HuH-7.5 (cell line): ENCODE measurements around the gene POLD1.

Experiments used
- DNase-seq: peaks from one replicate; pipeline ENCODE4 v3.0.0; 2011; ENCODE audit warnings: low spot score

Gene POLD1

DNA sequence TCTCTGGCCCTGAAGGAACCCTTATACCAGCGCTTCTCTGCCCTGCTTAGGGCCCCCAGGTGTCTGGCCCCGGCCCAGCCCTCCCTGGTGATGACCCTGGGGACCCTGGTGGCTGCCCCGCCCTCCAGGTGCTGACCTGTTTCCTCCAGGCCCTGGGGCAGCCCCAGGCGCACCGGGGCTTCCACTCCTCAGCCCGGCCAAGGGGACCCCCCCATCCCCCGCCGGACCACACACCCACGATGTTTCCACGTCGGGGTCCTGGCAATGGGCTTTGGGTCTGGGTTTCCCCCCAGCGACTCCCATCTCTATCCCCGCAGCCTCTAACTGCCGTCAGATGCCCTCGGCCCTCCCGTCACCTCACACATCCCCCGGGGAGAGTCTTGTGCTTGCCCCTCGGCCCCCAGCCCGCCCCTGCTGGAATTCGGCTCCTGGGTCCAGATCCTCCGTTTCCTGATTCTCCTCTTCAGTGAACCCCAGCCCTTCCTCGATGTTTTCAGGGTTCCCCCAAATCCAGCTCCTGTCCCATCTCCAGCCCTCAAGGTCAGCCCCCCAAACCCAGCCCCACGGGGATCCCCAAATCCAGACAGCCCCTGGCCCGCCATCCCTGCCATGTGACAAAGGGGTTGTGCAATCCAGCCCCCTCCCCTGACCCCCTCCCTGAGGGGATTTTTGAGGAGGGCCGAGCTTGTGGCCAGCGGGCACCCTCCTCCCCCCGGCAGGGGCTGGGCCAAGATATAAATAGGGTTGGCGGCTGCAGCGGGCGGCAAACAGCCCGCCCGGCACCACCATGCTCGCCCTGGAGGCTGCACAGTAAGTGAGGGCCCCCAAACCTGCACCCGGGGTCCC is 34.3 kb downstream of the POLD1 start, which contains the start of gene SPIB:
SPIB (plus strand) TSS at position 763 of the 846 bp plus-strand sequence; CDS start at position 788, 25 bp downstream.
- no peak for DNase-seq

DNA sequence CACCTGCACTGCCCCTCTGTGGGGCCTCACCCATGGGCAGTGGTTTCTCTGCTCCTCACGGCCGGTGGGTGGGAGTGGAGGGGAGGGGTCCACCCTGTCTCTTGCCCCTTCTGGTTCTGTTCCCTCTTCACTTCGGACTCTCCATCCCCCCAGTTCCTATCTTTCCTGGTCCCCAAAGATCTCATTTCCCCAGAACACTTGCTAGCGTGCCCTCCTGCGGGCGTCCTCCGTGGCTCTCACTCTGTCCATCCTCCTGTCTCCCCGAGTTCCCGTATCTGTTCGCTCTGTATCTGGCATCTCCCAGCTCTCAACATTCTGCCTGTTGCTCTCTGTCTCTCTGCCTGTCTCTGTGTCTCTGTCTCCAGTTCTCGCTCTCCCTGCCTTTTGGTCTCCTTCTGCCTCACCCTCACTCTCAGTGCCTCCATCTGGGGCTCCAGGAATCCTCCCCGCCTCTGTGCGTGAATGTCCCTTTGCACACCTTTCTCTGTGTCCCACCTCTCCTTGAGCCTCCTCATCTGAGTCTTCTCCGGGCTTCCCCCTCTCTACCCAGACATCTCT is 35.0 kb downstream of the POLD1 start:
- no peak for DNase-seq

DNA sequence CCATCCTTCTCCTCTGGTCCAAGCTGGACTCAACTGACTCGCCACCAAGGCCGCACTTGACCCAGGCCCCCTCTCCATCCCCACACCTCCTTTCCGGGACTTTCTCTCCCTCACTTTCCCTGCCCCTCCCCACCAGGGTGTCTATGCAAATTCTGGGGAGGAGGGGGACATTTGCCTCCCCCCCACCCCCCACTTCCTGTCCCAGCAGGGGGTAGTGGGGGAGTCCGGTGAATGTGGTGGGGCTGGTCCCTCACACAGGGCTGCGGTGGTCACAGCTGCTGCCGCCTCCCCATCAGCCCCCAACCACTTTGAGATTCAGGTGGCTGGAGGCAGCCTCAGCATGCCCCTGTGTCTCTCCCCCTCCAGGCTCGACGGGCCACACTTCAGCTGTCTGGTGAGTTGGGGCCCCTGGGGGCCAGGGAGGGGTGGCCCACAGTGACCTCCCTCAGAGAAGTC is 35.5 kb downstream of the POLD1 start:
- DNase-seq, result no peak

DNA sequence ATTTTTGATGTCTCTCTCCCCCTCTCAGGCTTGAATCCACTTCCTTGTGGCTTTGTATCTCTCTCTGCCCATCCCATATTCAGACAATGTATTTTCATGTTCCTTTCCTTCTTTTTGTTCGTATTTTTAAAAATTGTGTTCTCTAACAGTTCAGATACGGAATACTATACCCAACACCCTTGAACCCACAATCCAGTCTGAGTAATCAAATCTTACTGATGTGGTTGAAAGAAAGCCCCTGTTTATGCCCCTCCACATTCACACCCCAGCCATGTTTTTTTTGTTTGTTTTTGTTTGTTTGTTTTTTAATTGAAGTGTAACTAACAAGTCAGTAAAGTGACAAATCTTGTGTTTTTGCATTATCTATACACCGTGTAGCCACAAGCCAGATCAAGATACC is 36.0 kb downstream of the POLD1 start:
- DNase-seq, result no peak

DNA sequence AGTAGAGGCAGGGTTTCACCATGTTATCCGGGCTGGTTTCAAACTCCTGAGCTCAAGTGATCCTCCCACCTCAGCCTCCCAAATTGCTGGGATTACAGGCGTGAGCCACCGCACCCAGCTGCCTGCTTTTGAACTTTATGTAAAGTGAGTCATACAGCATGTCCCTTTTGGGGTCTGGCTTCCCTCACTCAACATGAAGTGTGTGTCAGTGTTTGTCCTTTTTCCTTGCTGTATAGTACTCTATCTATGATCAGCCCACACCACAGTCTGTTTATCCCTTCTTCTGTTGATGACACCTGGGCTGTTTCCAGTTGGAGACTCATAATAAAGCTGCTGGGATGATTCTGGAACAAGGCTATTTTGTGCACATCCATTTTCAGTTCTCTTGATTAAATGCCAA is 36.7 kb downstream of the POLD1 start:
- no peak for DNase-seq

DNA sequence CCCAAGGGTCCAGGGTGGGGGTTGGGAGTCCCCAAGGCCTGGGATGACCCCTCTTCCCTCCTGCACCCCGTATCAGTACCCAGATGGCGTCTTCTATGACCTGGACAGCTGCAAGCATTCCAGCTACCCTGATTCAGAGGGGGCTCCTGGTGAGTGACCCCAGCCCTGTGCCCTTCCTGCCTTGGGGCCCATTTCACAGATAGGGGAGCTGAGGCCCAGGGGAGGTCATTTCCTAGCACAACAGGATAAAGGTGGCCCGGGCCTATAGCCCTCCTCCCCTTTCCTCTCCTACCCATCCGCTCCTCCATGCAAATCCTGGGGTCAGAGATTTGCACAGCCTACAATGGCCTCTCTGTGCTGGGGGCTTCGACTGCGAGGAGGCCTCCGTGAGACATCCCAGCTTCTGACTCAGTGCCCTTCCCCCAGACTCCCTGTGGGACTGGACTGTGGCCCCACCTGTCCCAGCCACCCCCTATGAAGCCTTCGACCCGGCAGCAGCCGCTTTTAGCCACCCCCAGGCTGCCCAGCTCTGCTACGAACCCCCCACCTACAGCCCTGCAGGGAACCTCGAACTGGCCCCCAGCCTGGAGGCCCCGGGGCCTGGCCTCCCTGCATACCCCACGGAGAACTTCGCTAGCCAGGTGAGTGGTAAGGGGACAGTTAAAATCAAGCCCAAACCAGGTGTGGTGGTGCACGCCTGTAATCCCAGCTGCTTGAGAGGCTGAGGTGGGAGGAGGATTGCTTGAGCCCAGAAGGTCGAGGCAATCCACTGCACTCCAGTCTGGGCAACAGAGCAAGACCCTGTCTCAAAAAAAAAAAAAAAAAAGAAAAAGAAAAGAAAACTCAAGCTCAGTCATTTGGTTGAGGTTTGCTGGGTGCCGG is 38.5 kb downstream of the POLD1 start:
- no peak for DNase-seq

DNA sequence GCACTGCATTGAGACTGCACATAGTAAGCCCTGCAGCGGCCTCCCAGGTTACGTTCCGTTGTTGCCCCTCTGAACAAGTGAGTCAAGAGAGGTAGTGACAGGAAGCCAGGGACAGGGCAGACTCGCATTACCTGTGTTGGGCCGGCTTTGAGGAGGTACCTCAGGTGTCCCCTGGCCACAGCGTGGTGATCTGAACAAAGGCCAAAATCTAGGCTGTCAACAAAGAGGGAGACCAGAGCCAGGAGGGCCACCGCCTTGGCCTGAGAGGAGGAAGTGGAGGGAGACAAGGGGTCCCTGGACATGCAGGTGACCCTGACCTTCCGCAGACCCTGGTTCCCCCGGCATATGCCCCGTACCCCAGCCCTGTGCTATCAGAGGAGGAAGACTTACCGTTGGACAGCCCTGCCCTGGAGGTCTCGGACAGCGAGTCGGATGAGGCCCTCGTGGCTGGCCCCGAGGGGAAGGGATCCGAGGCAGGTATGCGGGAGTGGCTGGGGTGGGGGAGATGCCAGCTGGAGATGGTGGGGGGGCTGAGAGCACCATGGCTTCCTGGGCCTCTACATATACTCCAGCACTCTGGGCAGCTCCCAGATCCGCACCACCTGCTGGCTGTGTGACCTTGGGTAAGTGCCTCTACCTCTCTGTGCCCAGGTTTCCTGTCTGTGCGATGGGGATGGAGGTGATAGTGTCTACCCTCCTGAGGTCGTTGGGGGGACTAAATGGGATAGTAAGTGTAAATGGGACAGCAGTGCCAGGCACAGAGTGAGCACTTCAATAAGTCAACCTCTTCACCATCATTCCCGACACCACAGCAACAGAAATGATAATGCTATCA is 39.3 kb downstream of the POLD1 start:
- no peak for DNase-seq

DNA sequence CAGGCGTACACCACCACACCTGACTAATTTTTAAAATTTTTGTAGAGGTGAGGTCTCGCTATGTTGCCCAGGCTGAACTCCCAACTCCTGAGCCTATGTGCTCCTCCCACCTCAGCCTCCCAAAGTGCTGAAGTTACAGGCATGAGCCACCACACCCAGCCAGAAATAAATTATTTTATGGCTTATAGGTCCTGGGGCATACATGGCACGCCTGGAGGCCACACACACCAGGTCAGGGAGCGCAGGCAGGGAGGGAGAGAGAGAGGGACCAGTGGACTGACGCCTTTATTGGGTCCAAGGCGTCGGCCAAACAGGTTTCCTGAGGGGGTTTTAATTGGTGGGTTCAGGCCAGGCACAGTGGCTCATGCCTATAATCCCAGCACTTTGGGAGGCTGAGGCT is 41.4 kb downstream of the POLD1 start:
- no peak for DNase-seq

DNA sequence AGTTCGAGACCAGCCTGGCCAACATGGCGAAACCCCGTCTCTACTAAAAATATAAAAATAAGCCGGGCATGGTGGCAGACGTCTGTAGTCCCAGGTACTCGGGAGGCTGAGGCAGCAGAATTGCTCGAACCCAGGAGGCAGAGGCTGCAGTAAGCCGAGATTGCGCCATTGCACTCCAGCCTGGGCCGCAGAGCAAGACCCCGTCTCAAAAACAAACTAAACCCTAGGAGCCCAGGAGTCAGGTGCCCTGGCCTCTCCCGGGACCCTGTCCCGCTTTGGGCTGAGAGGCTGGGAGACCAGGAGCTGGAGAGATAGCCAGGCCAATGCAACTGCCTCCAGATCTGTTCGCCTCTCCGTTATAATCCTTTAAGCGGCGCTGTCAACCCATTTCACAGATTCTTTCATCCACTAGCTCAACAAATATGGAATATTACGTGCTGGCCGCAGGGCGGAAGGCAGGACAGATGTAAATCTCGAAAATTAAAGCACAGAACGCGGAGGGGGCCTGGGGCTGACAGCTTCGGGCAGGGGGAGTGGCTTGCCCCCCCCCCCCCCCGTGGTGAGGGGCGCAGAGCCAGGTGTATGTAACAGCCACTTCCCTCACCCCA is 43.3 kb downstream of the POLD1 start:
- no peak for DNase-seq

DNA sequence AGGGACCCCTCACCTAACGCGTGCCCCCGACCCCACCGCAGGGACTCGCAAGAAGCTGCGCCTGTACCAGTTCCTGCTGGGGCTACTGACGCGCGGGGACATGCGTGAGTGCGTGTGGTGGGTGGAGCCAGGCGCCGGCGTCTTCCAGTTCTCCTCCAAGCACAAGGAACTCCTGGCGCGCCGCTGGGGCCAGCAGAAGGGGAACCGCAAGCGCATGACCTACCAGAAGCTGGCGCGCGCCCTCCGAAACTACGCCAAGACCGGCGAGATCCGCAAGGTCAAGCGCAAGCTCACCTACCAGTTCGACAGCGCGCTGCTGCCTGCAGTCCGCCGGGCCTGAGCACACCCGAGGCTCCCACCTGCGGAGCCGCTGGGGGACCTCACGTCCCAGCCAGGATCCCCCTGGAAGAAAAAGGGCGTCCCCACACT is 43.9 kb downstream of the POLD1 start:
- no peak for DNase-seq

DNA sequence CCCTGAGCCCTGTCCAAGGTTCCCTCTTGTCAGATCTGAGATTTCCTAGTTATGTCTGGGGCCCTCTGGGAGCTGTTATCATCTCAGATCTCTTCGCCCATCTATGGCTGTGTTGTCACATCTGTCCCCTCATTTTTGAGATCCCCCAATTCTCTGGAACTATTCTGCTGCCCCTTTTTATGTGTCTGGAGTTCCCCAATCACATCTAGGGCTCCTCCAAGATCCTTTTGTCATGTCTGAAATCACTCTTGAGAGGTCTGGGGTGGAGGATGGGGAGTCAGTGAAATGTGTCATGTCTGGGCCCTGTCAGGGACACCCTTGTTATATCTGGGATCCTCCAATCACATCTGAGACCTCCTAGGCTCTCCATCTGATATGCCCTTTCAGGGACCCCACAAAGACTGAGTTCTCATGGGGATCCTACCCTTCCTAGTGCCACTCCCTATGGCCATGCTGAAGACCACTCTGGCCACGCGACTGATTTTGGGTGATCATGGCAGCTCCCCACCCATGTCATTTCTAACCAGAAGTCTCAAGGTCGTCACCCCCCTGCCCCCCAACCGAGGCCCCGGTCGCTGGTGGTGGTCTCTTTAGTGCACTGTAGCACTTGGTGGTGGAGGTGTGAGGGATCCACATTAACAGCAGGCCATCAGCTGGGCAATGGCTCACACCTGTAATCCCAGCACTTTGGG is 44.8 kb downstream of the POLD1 start:
- DNase-seq, result no peak

DNA sequence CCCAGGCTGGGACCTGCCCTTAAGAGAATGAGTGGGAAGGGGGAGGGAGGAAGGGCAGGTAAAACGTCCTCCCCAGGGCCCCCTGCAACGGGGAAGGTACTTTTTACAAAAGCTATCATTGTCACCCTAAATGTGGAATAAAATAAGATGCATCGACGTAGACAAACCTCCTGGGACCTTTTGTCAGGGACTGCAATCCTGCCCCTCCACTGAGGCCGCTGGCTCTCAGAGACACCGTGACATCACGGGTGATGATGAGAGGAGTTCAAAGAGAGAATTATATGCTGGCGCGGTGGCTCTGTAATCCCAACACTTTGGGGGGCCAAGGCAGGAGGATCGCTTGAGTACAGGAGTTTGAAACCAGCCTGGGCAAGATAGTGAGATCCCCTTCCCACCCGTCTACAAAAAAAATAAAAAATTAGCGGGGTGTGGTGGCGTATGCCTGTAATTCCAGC is 46.8 kb downstream of the POLD1 start:
- DNase-seq, result no peak

DNA sequence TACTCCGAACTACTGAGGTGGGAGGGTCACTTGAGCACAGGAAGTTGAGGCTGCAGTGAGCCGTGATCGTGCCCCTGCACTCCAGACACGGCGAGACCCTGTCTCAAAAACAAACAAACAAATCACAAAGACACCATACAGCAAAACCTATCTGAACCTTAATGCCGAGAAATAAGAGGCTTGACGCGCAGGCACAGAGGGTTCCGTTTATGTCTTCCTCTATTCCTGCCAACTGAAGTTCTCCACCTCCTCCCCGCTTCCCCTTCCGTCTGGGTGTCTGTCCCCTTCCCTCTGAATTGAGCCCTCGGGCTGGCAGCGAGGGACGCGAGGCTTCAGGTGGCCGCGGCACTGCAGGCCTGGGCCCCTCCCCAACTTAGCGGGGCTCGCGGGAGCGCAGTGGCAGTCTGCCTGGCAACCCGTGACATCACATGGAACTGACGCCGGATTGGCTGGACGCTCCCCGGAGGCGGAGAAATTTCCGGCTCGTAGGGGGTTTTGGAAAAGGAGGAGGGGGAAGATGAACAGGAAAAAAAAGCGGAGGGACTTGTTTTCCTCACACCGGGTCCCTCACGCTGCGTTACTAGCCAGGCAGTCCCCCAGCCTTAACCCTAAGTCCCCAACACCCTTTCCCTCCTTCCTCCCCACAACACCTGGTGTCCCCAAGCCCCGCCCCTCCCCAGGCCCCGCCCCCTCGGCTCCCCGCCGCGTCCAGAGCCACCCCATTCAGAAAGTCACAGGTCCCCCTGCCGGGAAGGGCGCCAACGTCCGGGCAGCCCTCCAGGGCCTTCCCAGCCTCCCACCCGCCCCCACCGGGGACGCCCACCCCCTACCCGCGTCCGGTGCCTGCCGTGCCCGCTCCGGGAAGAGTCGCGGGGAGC is 47.4 kb downstream of the POLD1 start:
- DNase-seq, result peak; percentile 95

DNA sequence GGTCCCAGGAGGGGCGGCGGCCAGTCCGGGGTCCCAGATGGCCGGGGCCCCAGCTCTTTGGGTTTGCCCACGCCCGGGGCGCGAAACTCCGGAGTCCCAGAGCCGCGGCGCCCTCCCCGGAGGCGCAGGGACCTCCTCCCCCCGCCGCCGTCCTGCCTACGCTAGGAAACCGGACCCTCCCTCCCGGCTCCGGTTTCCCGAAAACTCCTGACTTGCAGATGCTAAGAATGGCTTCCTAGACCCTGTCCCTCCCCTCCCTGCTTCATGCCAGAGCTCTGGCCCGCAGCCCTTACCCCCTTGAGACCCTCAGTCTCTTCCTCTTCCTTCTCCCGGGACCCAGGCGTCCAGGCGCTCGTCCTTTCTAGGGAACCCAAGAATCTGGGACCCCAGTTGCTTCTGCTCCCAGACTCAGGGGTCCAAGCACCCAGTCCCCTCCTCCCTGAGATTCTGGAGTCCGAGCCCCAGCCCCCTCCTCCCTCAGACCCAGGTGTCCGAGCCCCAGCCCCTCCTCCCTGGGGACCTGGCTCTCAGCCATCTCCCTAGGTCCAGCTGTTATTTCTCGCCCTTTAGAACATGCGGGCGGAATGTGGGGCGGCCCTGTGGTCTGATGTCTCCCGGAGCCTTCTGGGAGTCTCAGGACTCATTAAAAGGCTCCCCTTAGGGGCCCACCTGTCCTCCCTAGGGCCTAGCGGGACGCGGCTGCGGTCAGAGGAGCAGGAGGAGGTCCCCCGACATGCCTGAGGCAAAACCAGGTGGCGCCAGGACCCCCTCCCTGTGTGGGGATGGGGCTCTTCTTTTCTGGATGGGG is 48.3 kb downstream of the POLD1 start, which contains the start of gene MYBPC2:
MYBPC2 (plus strand) TSS at position 672 of the 808 bp plus-strand sequence; CDS start at position 734, 62 bp downstream.
- no peak for DNase-seq

DNA sequence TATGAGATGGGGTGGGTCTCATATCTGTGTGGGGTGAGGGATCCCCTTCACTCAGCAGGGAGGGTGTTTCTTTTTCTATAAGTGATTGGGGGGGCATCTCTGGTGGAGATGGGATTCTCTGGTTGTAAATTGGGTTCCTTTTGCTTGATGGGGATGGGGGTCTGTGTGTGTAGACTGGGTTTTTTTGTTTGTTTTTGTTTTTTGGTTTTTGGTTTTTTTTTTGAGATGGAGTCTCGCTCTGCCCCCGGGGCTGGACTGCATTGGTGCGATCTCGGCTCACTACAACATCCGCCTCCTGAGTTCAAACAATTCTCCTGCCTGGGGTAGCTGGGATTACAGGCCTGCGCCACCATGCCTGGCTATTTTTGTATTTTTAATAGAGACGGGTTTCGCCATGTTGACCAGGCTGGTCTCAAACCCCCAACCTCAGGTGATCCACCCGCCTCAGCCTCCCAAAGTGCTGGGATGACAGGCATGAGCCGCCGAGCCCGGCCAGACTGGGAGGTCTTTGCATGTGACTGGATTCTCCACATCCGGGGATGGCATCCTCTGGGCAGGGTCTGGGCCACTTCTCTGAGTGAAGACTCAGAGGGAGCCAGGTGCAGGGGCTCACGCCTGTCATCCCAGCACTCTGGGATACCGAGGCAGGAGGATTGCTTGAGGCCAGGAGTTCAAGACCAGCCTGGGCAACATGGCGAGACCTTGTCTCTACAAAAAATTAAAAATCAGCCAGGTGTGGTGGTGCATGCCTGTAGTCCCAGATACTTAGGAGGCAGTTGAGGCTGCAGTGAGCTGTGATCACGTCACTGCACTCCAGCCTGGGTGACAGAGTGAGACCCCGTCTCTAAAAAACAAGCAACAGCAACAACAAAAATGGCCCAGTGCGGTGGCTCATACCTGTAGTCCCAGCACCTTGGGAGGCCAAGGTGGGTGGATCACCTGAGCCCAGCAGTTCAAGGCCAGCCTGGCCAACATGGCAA is 49.3 kb downstream of the POLD1 start:
- no peak for DNase-seq

DNA sequence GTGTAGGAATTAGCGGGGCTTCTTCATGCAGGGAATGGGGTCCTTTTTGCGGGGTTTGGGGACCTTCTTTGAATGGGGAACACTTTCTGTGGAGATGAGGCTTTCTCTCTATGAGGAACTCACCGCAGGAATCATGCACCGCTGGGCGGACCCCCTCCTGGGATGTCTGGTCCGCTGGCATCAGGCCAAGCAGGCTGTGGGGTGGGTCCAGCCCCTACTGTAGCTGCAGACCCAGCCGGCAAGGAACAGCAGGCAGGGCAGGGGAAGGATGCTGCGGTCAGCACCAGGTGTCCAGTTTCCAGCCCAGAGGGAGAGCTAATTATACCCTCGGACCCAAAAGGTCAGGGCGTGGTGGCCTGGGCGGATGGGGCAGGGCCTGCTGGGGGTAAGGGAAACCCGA is 50.4 kb downstream of the POLD1 start:
- DNase-seq, result no peak

DNA sequence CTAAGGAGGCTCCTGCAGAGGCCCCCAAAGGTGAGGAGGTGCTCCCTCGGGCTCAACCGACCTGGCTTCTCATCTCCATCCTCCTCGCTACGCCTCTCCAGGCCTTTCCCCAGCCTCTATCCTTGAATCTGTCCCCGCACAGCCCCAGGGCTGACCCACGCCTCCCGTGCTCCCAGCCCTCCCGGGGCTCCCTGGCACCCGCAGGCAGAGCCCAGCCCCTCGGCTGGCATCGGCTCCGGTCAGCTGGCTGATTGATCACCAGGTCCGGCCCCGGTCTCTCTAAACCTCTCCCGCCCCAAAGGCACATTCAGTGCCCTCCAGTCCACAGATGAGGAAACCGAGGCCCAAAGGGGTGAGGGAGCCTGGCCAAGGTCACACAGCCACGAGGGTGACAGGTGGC is 51.1 kb downstream of the POLD1 start:
- DNase-seq, result no peak
